Natural killer cell treated with Interleukin-12 subunit alpha and Interleukin-12 subunit beta and Interleukin-15 and Interleukin-18, amount 100 ng/mL, for 72 hours (primary cell): Measurements from ENCODE around the gene AGPAT1. TPM values are rescaled to one million over a fixed set of nuclear protein-coding genes. Genes with fewer than 3 reads are reported as not detected.

ENCODE experiments used
- ATAC-seq, 2 donors: fragments of 150-1000 bp; cut with Tn5 transposase in 1 of 2; sonication (Bioruptor Pico), chemical (Tn5 transposase) in 1 of 2; 2 replicates each; pipeline ENCODE4 v1.10.0; 2021
- DNase-seq: peaks from one replicate; pipeline ENCODE4 v3.0.0; 2022; ENCODE audit warnings: low spot score
- H3K27ac Mint-ChIP-seq, 2 donors: 1 replicate in 1 of 2; 2 replicates in 1 of 2; pipeline ENCODE4 v1.8.0; 2022; ENCODE audit warnings: mixed read lengths in 2 of 2, mild to moderate bottlenecking in 1 of 2, moderate library complexity in 1 of 2
- H3K27me3 Mint-ChIP-seq, 2 donors: 1 replicate in 1 of 2; 2 replicates in 1 of 2; pipeline ENCODE4 v1.8.0; 2022; ENCODE audit warnings: mixed read lengths in 2 of 2
- H3K36me3 Mint-ChIP-seq: one replicate; pipeline ENCODE4 v1.8.0; 2022; ENCODE audit warnings: mixed read lengths
- H3K4me1 Mint-ChIP-seq, 2 donors: 1 replicate in 1 of 2; 2 replicates in 1 of 2; pipeline ENCODE4 v1.8.0; 2022; ENCODE audit warnings: low read depth in 2 of 2, mixed read lengths in 2 of 2, mild to moderate bottlenecking in 1 of 2
- H3K4me3 Mint-ChIP-seq: one replicate; pipeline ENCODE4 v1.8.0; 2022; ENCODE audit warnings: mixed read lengths
- H3K9me3 Mint-ChIP-seq: 2 replicates; pipeline ENCODE4 v1.8.0; 2022; ENCODE audit warnings: mixed read lengths
- total RNA-seq, 2 donors: library from RNA; stranded (reverse); gene quantifications; one replicate each; pipeline ENCODE4 v1.2.3, GENCODE V29; 2022

AGPAT1 gene
- total RNA-seq, 2 donors from 2014 or later, result 39.2 to 43.0 TPM

DNA sequence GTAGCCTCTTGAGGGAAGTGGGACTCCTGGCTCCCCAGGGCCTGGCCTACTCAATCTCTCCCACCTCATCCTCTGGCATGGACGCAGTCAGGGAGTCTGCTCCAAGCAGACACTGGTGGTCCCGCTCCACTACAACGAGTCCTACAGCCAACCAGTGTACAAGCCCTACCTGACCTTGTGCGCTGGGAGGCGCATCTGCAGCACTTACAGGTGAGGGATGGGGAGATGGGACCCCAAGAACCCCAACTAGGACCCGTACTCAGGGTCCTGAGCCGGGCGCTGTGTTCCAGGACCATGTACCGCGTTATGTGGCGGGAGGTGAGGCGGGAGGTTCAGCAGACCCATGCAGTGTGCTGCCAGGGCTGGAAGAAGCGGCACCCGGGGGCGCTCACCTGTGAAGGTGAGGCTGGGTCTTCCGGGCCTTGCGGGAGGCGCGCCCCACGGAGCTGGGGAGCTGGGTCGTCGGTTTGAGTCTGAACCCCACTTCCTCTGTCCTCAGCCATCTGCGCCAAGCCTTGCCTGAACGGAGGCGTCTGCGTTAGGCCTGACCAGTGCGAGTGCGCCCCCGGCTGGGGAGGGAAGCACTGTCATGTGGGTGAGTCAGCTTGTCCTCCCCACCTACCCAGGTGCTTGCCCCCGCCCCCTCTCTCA lies 9.3 kb downstream of the AGPAT1 start:
- DNase-seq (no peak), ATAC-seq (no peak)
- Mint-ChIP-seq H3K36me3 (no peaks in the 10 kb centered on the region), H3K4me1 (peaks cover 5 to 12% of the 10 kb centered on the region in 2 donors), H3K27ac (no peak overlapping the region), H3K4me3 (no peak overlapping the region), H3K27me3 (no peaks in the 10 kb centered on the region), H3K9me3 (no peaks in the 10 kb centered on the region)

DNA sequence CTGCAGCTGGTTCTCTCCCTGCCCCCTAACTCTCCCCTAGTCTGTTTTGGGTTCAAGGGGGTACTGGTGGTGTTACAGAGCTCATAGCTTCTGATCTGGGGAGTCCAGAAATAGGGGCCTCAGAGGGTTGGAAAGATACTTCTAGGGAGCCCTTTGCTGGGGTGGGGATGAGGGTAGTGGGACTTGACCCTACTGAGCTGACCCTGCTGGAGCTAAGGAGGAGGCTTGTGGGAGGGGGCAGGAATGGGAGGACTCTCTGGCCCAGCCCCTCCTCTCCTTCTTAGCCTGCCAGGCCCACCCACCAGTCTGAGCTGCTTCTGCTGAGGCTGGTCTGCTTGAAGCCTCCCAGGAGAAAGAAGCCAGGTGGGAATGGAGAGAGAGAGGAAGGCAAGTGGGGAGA lies 11.6 kb downstream of the AGPAT1 start, which contains the start of gene EGFL8:
Gene EGFL8, plus strand, starts transcription at position 301 of the 400 bp plus-strand sequence. CDS start 1,571 bp downstream, outside the sequence.
- no peak within 1 kb of the TSS for H3K4me3 Mint-ChIP-seq
- no peak within 1 kb of the TSS for H3K27ac Mint-ChIP-seq

DNA sequence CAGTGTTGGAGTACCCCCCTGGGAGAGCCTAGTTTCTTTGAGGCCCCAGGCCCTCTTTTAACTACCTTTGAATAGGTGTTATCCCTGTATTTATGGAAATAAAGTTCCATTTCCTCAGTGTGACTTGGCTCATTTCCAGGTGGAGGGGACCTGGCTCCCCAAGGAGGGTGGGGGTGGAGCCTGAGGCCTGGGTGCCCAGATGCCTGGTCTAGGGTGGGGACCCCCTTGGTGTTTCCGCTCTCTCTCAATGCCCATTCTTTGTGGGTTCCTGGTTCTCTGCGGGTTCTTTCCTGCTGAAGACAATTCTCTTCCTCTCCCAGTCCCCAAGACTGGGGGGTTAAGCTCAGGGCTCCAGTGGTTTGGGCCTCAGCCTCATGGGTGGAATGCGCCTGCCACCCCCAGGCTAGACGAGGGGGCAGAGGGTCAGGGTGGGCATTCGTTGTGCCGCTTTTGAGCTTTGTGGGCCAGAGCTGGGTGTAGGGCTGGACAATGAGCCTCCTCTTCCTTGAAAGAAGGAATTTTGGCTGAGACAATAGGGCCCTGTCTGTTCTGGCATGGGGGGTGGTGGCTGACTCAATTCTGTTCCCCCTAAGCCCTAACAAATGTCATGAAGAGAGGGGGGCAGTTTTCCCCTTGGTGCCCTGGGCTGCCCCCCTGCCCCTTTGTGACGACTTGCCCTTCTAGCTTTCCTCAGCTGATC lies 12.2 kb downstream of the AGPAT1 start:
- H3K4me3 Mint-ChIP-seq, result no peak overlapping the region
- no peaks in the 10 kb centered on the region for H3K36me3 Mint-ChIP-seq
- H3K27me3 Mint-ChIP-seq, result no peaks in the 10 kb centered on the region
- DNase-seq, result peak; percentile 38
- H3K9me3 Mint-ChIP-seq, result no peaks in the 10 kb centered on the region
- peaks cover 0 to 3% of the 10 kb centered on the region in 2 donors for H3K4me1 Mint-ChIP-seq
- no peak overlapping the region for H3K27ac Mint-ChIP-seq
- no peak for ATAC-seq

More for the DNA sequence above, 11.6 kb downstream of the AGPAT1 start, which contains the start of gene EGFL8:
- Mint-ChIP-seq H3K4me1 (peaks cover 0 to 3% of the 10 kb centered on the region in 2 donors), H3K9me3 (no peaks in the 10 kb centered on the region), H3K36me3 (no peaks in the 10 kb centered on the region), H3K27me3 (no peaks in the 10 kb centered on the region)
- no peak for ATAC-seq
- DNase-seq, result no peak

DNA sequence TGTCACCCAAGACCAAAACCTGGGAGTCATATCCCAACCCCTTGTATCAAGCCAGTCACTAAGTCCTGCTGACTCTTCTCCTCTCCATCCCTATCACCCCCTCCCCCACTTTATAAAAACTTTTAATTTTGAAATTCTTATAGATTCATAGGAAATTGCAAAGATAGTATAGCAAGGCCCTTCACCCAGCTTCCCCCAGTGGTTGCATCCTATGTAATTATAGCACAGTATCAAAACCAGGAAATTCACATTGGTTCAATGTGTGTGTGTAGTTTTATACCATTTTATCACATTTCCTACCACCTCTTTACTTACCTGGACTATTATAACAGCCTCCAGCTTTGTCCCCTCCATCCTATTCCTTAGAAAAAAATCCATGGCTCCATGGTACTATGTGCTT lies 17.8 kb downstream of the AGPAT1 start:
- Mint-ChIP-seq H3K36me3 (peaks cover 13% of the 10 kb centered on the region), H3K27me3 (no peaks in the 10 kb centered on the region), H3K9me3 (no peaks in the 10 kb centered on the region), H3K4me1 (peaks cover 23 to 28% of the 10 kb centered on the region in 2 donors), H3K27ac (peak overlapping the region in 1 of 2 donors; percentile 62), H3K4me3 (no peak overlapping the region)
- DNase-seq (no peak), ATAC-seq (no peak)

DNA sequence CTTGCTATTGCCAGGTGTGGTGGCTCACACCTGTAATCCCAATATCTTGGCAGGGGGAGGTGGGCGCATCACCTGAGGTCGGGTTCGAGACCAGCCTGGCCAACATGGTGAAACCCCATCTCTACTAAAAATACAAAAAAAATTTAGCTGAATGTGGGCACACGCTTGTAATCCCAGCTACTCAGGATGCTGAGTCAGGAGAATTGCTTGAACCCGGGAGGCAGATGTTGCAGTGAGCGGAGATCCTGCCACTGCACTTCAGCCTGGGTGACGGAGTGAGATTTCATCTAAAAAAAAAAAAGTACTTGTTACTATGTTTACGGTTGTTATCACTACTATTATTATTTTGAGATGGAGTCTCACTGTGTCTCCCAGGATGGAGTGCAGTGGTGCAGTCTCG lies 19.0 kb downstream of the AGPAT1 start:
- no peak overlapping the region for H3K27ac Mint-ChIP-seq

DNA sequence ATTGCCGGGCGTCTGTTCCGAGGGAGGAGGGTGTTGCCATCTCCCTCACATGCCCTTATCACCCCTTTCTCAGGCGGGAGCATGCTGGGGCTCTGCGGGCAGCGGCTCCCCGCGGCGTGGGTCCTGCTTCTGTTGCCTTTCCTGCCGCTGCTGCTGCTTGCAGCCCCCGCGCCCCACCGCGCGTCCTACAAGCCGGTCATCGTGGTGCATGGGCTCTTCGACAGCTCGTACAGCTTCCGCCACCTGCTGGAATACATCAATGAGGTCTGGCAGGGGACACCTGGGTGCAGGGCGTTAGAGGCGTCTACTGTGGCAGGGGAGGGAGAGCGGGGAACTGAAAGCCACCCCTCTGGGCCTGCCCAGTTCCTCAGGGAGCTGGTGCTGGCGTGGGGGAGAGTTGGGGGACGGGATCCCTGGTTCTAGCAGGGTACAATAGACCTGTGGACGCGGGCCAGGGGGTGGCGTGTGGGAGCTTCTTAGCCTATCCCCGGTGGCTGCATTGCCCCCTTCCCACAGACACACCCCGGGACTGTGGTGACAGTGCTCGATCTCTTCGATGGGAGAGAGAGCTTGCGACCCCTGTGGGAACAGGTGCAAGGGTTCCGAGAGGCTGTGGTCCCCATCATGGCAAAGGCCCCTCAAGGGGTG lies 21.2 kb downstream of the AGPAT1 start:
- Mint-ChIP-seq H3K4me1 (peaks cover 36 to 49% of the 10 kb centered on the region in 2 donors), H3K27me3 (peaks cover 15 to 20% of the 10 kb centered on the region in 2 donors), H3K27ac (peak overlapping the region; percentile 79 to 92), H3K9me3 (no peaks in the 10 kb centered on the region), H3K36me3 (peaks cover 13% of the 10 kb centered on the region), H3K4me3 (peak overlapping the region; percentile 99)
- DNase-seq, result peak; percentile 65
- ATAC-seq, result peak; percentile 82

More for the DNA sequence above, 19.0 kb downstream of the AGPAT1 start:
- H3K27me3 Mint-ChIP-seq, result no peaks in the 10 kb centered on the region
- no peak overlapping the region for H3K4me3 Mint-ChIP-seq
- DNase-seq, result no peak
- H3K36me3 Mint-ChIP-seq, result peaks cover 13% of the 10 kb centered on the region
- no peaks in the 10 kb centered on the region for H3K9me3 Mint-ChIP-seq
- no peak for ATAC-seq
- peaks cover 23 to 35% of the 10 kb centered on the region in 2 donors for H3K4me1 Mint-ChIP-seq

DNA sequence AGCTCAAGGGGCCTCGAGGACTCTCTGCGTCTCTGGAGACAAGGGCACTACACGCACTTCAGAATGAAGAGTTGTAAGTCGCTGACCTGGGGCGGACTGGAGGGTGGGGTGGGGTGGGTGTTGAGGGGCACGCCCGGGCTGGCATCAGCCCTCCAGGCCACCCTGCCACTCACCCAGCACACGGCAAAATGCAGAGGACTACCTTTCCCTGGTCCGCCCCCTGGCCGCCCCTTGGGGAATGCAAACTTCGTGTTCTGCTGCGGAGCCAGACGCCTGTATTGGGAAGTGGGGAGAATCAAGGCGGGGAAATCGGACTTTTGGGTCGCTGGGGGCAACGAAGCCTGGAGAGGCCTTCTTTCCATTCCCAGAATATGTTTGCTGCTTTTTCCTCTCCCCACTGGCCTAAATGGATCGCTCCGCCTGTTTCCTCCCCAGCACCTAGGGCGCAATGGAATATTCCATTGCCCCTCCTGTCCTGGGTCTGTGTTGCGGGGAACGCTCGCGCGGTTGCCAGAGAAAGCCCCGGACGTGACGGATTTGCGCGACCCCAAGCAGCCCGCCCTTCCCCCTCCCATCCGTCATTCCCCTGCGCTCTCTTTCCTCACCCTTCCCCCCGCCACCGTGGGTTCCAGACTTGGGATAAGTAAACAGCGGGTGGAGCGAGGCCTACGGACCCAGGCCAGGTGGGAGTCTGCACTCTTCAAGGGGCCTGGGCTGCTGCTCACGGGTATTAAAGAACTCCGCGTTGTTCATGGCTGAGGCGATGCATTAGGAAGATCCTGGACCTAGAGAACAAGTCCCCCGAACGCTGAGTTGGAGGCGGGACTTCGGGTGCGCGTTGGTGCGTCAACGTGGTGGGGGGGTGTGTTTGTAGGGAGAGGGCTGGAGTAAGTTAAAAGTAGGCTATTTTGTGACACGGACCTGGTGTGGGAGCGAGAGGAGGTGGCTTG lies 22.0 kb downstream of the AGPAT1 start, which contains the start of gene PPT2:
Gene PPT2, plus strand, starts transcription at position 578 of the 950 bp plus-strand sequence. CDS start 454 bp downstream, outside the sequence.
- no peaks in the 10 kb centered on the region for H3K9me3 Mint-ChIP-seq
- peak within 1 kb of the TSS; percentile 99 for H3K4me3 Mint-ChIP-seq
- ATAC-seq, result peak; percentile 84 to 86
- H3K4me1 Mint-ChIP-seq, result peaks cover 39 to 52% of the 10 kb centered on the region in 2 donors
- peak; percentile 84 for DNase-seq
- H3K27me3 Mint-ChIP-seq, result peaks cover 18 to 22% of the 10 kb centered on the region in 2 donors
- H3K36me3 Mint-ChIP-seq, result peaks cover 13% of the 10 kb centered on the region
- peak within 1 kb of the TSS; percentile 79 to 92 for H3K27ac Mint-ChIP-seq

DNA sequence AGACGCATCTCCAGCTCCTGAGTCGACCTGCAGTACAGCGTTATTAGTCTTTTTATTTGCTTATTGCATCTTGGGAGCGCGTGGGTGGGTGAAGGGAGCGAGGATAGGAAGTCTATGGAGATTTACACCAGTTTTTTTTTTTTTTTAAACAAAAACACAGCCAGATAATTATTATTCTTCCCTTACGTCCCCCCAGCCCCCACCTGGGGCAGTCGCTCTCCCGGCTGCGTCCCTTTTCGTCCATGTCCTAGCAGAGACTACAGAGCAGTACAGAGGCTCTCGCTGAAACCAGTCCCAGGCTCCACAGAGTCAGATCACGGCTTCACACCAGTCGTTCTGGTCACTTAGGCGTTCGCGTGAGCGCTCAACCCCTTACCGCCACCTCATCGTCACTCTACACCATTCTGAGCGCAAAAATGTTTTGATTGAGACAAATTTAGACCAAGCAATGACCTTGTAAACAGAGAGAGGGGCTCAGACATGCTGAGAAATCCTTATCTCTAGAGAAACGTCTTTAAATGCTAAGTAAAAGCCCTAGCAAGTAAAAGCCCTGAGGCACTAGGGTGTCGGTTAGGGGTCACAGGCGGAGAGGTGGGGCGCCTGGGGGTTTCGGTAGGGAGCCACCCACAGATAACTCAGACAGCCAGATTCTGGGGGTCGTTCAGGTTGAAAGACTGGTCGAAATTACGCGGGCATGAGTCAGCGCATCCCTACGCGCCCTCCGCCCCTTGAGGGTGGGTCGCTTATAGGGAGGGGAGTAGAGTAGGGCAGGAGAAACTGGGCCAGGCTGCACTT lies 22.9 kb downstream of the AGPAT1 start:
- Mint-ChIP-seq H3K27ac (peak overlapping the region; percentile 76 to 79), H3K4me1 (peaks cover 48 to 61% of the 10 kb centered on the region in 2 donors), H3K4me3 (peak overlapping the region; percentile 99), H3K36me3 (peaks cover 7% of the 10 kb centered on the region), H3K9me3 (no peaks in the 10 kb centered on the region), H3K27me3 (peaks cover 26 to 31% of the 10 kb centered on the region in 2 donors)
- DNase-seq (no peak), ATAC-seq (no peak)

DNA sequence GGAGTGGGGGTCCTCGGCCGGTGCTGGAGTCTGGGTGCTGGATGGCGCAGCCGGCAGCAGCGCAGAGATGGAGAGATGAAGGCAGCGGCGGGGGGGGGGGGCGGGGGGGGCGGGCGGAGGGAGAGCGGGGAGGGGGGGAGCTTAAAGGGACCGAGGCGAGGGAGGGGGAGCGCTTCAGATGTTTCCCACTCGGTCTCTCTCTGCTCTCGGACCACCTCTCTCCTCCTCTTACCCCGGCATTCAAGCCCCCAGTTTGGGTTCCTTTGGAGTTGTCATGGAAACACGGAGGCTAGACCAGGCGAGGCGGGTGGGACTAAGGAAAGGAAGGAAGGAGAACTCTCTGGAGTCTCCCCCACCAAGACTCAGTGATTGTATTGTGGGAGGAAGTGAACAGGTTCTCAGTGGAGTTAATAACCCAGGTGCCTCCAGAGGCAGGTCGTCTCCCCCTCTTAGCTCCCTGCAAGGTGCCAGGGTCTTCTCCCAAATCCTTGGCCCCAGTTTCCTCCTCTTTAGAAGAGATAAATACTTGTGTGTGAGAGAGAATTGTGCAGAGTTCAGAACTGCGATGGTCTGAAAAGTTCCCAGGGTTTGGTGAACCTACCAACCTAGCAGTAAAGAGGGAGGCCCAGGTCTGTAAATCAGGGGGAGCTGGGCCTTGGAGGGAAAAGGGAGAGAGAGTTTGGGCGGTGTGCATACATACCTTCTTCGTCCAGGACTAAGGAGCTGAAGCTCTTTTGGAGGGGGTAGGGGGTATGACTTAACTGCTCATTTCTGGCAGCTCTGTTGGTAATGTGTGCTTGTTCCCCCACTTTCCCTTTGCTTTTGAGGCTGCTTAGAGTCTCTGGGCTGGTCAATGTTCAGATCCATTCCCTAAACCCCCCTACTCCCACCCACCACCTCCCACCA lies 23.8 kb downstream of the AGPAT1 start, which contains the start of gene PRRT1:
Gene PRRT1, minus strand, starts transcription at position 77 of the 906 bp plus-strand sequence. CDS start 112 bp downstream, outside the sequence.
- peaks cover 27 to 32% of the 10 kb centered on the region in 2 donors for H3K27me3 Mint-ChIP-seq
- H3K36me3 Mint-ChIP-seq, result no peaks in the 10 kb centered on the region
- H3K27ac Mint-ChIP-seq, result peak within 1 kb of the TSS in 1 of 2 donors; percentile 76
- H3K4me3 Mint-ChIP-seq, result peak within 1 kb of the TSS; percentile 99
- ATAC-seq, result no peak
- H3K4me1 Mint-ChIP-seq, result peaks cover 51 to 64% of the 10 kb centered on the region in 2 donors
- no peak for DNase-seq
- no peaks in the 10 kb centered on the region for H3K9me3 Mint-ChIP-seq

DNA sequence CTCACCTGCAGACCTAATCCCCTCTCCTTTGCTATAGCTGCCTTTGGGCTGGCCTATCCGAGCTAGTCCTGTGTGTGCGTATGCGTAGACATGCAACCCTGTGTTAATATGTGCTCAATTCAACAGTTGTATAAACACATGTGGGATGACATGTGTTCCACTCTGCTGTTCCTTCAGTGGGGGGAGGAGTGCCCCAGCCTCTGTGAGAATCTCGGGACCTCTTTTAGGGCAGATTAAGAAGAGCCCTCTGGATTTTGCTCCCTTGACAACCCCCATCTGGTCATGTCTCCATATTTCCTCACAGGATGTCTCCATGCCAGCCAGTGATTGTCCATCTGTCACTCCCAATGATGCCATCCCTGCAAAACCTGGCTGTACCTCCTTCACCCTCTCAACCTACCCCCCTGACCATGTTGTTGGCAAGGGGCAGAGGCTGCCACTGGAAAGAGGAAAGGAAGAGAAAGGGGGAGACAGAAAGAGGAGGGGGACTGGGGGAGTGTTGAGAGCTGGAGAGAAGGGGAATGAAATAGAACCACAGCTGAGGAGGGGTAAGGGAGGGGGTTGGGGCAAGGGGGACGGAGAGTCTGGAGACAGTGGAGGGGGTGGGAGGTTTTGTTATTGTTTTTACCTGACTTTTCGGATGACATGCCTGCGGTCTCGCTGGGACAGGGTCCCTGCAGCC lies 24.6 kb downstream of the AGPAT1 start:
- Mint-ChIP-seq H3K27ac (peak overlapping the region in 1 of 2 donors; percentile 34), H3K36me3 (no peaks in the 10 kb centered on the region), H3K4me3 (peak overlapping the region; percentile 28), H3K27me3 (peaks cover 32 to 35% of the 10 kb centered on the region in 2 donors), H3K9me3 (no peaks in the 10 kb centered on the region), H3K4me1 (peaks cover 51 to 64% of the 10 kb centered on the region in 2 donors)
- ATAC-seq, result no peak
- DNase-seq, result no peak
